ENCODE results near the gene JAZF1.

- no peak for TF ChIP-seq EZH2 (IDR thresholded peaks at IDR 0.05; ENCODE audit: low read depth, low read length, severe bottlenecking)
- TF ChIP-seq CTCF (IDR thresholded peaks at IDR 0.05; ENCODE audit: control extremely low read depth in 1 of 3, insufficient read depth in 1 of 3, low read depth in 1 of 3, low read length in 3 of 3), result no peak
Observed at GRCh38 chr7:28136420-28136819, 44.2 kb downstream of the JAZF1 start.

Measured in H1 (cell line).